NCI-H526 treated with DMSO at 0.1 percent for 48 hours (cell line): ENCODE results near the gene TNFSF15.
"Not testable (repeated sequence)": the region's sequence is repeated elsewhere in the genome, so short reads cannot be mapped to it uniquely, and the experiment has no call there.

Experiments
- DNase-seq: peaks from one replicate; lab custom pipeline; 2025; lab: John Stamatoyannopoulos, UW

The TNFSF15 gene

GRCh38 chr9:114754581-114754980 lies 51.3 kb downstream of the TNFSF15 start:
- no peak for DNase-seq

- no peak for DNase-seq
Observed at GRCh38 chr9:114746591-114747346, 59.1 kb downstream of the TNFSF15 start.

DNA sequence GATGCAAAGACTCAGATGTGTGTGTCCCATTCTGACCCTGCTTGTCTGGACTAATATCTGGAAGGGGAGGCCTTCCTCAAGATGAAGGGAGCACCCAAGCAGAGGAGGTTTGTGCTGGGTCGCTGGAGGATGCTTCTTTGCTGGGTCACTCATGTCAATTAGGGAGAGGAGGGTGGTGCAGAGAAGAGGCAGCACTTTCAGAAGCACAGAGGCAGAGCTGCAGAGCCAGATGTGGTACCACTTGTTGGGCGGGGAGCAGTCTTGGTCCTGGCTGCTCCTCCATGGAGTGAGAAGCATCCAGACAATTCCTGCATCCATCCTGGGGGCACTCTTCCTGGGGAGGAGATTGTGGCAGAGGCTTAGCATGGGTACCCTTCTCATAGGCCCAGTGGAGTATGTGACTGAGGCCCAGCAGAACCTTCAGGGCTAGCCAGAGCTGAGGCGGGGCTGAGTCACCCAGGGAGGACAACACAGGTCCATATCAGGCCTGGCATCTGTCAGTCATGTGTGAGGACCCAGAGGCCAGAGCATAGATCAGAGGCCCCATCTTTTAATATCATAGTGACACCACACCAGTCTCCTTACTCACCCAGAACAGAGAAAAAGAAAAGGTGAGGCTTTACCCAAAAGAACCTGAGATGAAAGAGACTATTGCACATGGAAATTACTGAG lies 59.8 kb downstream of the TNFSF15 start:
- DNase-seq: no peak

DNA sequence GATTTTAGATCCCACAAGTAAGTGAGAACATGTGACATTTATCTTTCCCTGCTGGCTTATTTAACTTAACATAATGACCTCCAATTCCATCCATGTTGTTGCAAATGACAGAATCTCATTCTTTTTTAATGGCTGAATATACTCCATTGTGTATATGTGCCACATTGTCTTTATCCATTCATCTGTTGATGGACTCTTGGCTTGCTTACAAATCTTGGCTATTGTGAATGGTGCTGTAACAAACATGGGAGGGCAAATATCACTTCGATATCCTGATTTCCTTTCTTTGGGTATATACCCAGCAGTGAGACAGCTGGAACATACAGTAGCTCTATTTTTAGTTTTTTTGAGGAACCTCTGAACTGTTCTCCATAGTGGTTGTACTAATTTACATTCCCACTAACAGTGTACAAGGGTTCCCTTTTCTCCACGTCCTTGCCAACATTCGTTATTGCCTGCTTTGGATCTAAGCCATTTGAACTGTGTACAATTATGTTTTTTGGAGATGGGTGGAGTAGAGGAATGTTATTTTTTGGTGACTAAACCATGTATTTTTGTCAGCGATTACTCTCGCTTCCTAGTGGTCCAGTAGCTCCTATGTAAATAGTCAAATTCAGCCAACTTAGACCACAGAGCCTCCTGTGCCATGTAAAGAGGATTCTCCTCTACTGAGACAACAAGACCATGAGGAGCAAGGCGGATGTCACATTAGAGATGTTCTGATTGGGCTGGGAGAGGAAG lies 60.6 kb downstream of the TNFSF15 start:
- no peak for DNase-seq

- DNase-seq: no peak
Observed at GRCh38 chr9:114743446-114743845, 62.4 kb downstream of the TNFSF15 start.

GRCh38 chr9:114742947-114743346 lies 62.9 kb downstream of the TNFSF15 start:
- no peak for DNase-seq

DNA sequence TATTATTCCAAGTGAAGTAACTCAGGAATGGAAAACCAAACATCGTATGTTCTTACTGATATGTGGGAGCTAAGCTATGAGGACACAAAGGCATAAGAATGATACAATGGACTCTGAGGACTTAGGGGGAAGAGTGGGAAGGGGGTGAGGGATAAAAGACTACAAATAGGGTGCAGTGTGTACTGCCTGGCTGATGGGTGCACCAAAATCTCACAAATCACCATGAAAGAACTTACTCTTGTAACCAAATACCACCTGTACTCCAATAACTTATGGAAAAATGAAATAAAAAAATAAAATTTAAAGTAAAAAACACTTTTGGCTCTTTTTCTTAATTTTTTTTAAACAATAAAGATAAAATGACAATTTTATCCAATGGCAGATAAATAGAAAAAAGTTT lies 64.3 kb downstream of the TNFSF15 start:
- not testable (repeated sequence) for DNase-seq

- DNase-seq: peak; percentile 29
Observed at GRCh38 chr9:114738581-114739316, 67.1 kb downstream of the TNFSF15 start.

DNA sequence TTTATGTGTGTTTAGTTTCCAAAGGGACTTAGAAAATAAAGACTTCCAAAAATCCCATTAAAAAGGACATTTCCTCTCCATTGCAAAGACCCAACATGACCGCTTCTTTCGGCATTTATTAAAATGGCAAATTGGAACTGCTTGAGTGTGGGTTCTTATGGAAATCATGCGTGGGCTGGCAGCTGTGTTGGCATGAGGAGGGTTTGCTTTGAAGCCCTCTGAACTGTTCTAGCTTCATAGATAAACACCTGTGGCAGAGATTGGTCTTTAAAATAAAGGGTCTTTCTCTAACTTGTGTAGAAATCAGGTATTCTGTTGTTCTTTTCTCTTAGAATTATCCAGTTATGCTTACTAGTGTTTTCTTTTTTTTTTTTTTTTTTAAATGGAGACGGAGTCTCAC lies 68.0 kb downstream of the TNFSF15 start:
- no peak for DNase-seq

DNA sequence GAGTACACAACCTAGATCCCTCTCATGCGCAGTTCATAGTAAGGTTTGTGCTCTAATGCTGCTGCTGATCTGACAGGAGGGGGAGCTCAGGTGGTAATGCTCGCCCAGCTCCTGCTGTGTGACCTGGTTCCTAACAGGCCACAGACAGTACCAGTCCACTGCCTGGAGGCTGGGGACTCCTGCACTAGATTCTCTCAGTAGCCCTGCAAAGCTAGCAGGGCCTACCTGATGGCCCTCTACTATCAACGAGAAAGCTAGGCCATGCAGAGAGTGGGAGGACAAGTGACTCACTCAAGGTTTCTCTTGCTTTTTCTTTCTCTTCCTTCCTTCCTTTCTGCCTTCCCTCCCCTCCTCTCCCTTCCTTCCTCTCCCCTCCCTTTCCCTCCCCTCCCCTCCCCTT lies 68.7 kb downstream of the TNFSF15 start:
- no peak for DNase-seq

DNA sequence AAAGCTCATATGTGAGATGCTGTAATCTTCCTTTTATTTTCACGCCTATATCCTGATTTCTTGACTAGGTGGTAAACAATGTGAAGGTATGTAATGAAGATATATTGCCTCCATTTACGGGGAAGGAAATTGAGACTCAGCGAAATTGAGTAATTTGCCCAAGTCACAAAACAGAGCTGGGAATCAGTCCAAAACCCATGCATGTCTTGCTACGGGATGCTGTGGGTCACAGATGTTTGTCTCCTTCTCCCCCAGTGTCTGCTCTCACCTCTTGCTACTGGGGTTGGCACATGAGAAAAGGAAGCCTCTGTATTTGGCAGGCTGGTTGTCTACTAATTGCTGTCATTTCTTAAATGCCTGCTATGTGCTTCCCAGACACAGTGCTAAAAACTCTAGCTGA lies 70.1 kb downstream of the TNFSF15 start:
- DNase-seq: no peak

DNA sequence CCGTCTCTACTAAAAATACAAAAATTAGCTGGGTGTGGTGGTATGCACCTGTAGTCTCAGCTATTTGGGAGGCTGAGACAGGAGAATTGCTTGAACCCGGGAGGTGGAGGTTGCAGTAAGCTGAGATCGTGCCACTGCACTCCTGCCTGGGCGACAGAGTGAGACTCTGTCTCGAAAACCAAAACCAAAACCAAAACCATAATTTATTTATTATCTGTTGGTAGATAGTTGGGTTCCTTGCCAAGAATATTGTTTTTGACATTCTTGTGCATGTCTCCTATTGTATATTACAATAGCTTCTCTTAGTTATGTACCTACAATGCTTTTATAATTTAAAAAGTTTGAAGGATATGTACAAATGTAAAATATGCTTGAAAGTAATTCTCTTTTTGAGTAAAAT lies 70.7 kb downstream of the TNFSF15 start:
- not testable (repeated sequence) for DNase-seq
